ENCODE results near the gene ANKRD44. TPM values are rescaled to one million over a fixed set of nuclear protein-coding genes. Genes with fewer than 3 reads are reported as not detected.

The ANKRD44 gene
- total RNA-seq, 4 donors from 2014 or later: 1.8 to 6.3 (median 3.0) TPM

DNA sequence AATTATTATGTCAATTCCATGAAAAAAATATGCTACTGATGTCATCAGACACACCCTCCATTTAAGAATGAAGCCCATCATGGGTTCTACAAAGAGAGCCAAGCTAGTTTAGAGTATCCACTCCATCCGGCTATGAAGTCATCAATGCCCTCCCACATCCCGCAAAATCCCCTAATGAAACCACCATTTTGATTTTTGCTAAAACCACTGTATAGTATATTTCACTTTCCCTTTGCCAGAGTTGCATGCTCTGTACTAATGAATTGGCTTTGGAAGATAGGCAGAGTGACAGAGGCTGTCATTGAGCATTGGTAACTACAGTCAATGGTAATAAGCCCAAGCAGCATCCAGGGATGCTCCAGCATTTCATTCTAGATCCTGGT lies 118.6 kb downstream of the ANKRD44 start:
- intact Hi-C loops (cut with DNase I; ENCODE audit: low total_unique reads): loop anchor here (1.0 to 5.0 kb wide), 4 partner anchors 50 to 186 kb away; partner anchors contain the start of gene ANKRD44
- Histone ChIP-seq H3K9me3 (no peaks in the 10 kb centered on the region), H3K36me3 (no peaks in the 10 kb centered on the region), H3K27ac (no peak overlapping the region), H3K4me1 (peaks cover 8 to 12% of the 10 kb centered on the region in 2 donors), H3K27me3 (no peaks in the 10 kb centered on the region), H3K4me3 (no peak overlapping the region)
- in situ Hi-C loops (cut with MboI; ENCODE audit: low sequenced_read_pairs in 4 of 4): loop anchor here (5.0 to 10.0 kb wide), 4 partner anchors 120 to 190 kb away; partner anchors contain the start of gene ANKRD44 (in 4 of the 4)
- ATAC-seq (no peak), DNase-seq (no peak)
- TF ChIP-seq CTCF (IDR thresholded peaks at IDR 0.05 in 4 of 5, conservative IDR thresholded peaks at IDR 0.05 in 1 of 5) (no peak), POLR2A (IDR thresholded peaks at IDR 0.05) (no peak)

DNA sequence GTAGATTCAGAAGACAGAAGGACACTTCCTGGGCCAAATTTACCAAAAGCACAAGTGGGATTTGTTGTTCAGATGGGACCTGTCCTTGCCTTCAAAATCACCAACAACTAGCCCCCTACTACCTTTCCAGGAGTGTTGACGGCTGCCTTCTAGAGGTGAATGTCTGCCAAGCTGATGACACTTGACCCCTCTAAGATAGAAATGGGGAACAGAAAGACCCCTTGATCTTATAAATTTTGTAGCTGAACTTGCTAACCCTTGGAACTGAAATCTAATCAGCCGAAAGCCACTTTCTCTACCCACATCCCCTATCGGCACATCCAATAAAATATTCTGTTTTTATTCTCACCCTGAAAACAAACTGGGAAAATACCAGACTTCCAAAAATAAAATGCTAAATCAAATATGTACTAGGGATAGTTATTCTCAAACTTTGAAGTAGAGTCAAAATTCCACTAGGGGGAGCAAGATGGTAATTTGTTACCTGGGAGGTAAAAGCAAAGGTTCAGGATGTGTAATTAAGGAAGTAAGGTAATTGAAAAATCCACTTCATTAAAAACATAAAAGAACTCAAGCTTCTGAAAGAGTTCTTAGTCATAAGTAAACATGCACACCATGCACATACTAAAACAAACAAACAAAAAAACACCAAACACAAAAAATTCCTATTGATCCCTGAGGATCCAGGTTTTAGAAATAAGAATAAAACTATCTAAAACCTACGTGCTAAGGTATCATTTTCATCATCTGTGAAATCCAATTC lies 119.2 kb downstream of the ANKRD44 start:
- Histone ChIP-seq H3K27me3 (no peaks in the 10 kb centered on the region), H3K36me3 (no peaks in the 10 kb centered on the region), H3K4me3 (no peak overlapping the region), H3K9me3 (no peaks in the 10 kb centered on the region), H3K27ac (no peak overlapping the region), H3K4me1 (peaks cover 8 to 12% of the 10 kb centered on the region in 2 donors)
- intact Hi-C loops (cut with DNase I; ENCODE audit: low total_unique reads) (loop anchor here (1.0 to 5.0 kb wide), 4 partner anchors 51 to 187 kb away; partner anchors contain the start of gene ANKRD44), in situ Hi-C loops (cut with MboI; ENCODE audit: low sequenced_read_pairs in 4 of 4) (loop anchor here (5.0 to 10.0 kb wide), 4 partner anchors 121 to 191 kb away; partner anchors contain the start of gene ANKRD44 (in 4 of the 4))
- TF ChIP-seq POLR2A (IDR thresholded peaks at IDR 0.05): no peak
- peak; percentile 61 to 82 (median 65) for TF ChIP-seq CTCF (IDR thresholded peaks at IDR 0.05 in 4 of 5, conservative IDR thresholded peaks at IDR 0.05 in 1 of 5)
- DNase-seq (no peak), ATAC-seq (peak; percentile 49 to 56)

DNA sequence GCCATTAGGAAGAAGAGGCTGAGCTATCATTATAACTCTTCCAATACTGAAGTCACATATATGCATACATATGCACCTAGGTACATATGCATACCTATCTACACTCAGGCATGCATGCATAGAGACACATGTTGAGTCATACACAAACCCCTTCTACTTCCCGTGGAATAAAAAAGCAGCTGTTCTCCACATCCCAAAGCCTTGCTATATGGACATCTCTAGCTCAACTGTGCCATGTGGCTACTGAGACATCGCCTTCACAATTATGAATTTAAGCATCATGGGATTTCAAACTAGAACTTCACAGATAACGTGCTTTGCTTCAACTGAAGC lies 120.5 kb downstream of the ANKRD44 start:
- Histone ChIP-seq H3K4me3 (no peak overlapping the region), H3K27me3 (no peaks in the 10 kb centered on the region), H3K36me3 (no peaks in the 10 kb centered on the region), H3K4me1 (peaks cover 5 to 7% of the 10 kb centered on the region in 2 donors), H3K9me3 (no peaks in the 10 kb centered on the region), H3K27ac (no peak overlapping the region)
- no peak for TF ChIP-seq POLR2A (IDR thresholded peaks at IDR 0.05)
- TF ChIP-seq CTCF (IDR thresholded peaks at IDR 0.05 in 4 of 5, conservative IDR thresholded peaks at IDR 0.05 in 1 of 5): no peak
- ATAC-seq: no peak
- no peak for DNase-seq
- in situ Hi-C loops (cut with MboI; ENCODE audit: low sequenced_read_pairs in 4 of 4): loop anchor here (5.0 to 10.0 kb wide), 4 partner anchors 122 to 192 kb away; partner anchors contain the start of gene ANKRD44 (in 4 of the 4)
- intact Hi-C loops (cut with DNase I; ENCODE audit: low total_unique reads): loop anchor here (5.0 kb wide), 2 partner anchors 52 to 78 kb away; no protein-coding TSS in a partner anchor

DNA sequence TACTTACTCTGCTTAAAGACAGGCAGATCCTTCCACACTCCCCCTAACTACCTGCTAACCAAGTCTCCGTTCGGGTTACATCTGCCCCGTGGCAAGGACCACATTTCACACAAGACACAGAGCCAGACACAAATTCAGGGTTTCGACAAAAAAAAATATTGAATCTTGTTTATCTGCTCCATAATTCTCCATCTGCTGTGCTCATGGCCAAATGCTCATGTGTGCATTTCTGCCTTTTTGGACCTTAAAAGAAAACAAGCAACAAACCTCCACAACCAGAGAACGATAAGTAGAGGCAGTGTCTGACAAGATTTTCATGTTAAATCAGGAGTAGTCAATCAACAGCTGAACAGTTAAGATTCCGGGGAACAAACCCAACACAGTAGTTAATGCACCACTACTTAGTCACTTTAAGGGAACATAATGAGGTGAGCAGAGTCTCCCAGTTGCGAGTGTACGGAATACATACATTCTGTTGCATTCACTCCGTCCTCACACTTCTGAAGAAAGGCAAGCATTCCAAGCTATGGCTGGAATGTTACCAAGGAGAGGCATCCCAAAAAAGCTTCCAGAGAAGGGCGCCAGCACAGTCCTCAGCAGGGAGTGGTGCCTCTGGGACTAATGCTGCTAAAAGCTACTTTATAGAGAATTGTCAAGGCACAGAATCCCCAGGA lies 121.0 kb downstream of the ANKRD44 start:
- no peaks in the 10 kb centered on the region for H3K27me3 ChIP-seq
- H3K9me3 ChIP-seq: no peaks in the 10 kb centered on the region
- no peak for TF ChIP-seq POLR2A (IDR thresholded peaks at IDR 0.05)
- TF ChIP-seq CTCF (IDR thresholded peaks at IDR 0.05 in 4 of 5, conservative IDR thresholded peaks at IDR 0.05 in 1 of 5): no peak
- no peak for ATAC-seq
- H3K4me1 ChIP-seq: peaks cover 9 to 12% of the 10 kb centered on the region in 2 donors
- DNase-seq: no peak
- no peak overlapping the region for H3K4me3 ChIP-seq
- no peak overlapping the region for H3K27ac ChIP-seq
- H3K36me3 ChIP-seq: no peaks in the 10 kb centered on the region
- intact Hi-C loops (cut with DNase I; ENCODE audit: low total_unique reads): loop anchor here (5.0 to 10.0 kb wide), 3 partner anchors 53 to 1535 kb away; partner anchors contain the start of gene SLC39A10
- in situ Hi-C loops (cut with MboI; ENCODE audit: low sequenced_read_pairs in 4 of 4): loop anchor here (5.0 to 10.0 kb wide), 5 partner anchors 123 to 195 kb away; partner anchors contain the start of gene ANKRD44 (in 4 of the 4)

Data from gastrocnemius medialis (tissue), 4 donors.